Right renal pelvis (tissue), 4 donors: Measurements from ENCODE around the gene DCLRE1B. TPM values are rescaled to one million over a fixed set of nuclear protein-coding genes. Genes with fewer than 3 reads are reported as not detected.

Experiments
- DNase-seq, 4 donors: peaks; one replicate each; pipeline ENCODE4 v3.0.0-alpha.2; 2013; ENCODE audit warnings: low read depth in 4 of 4, low spot score in 3 of 4, missing footprints in 1 of 4
- polyA plus RNA-seq, 4 donors: library from polyadenylated mRNA; unstranded; fragments of 120-200 nt; gene quantifications; one replicate each; pipeline ENCODE4 v1.2.1, GENCODE V29; 2013; ENCODE audit not compliant: insufficient read length in 4 of 4

The DCLRE1B gene
- polyA plus RNA-seq, 4 donors, result 10.2 to 12.7 (median 11.1) TPM

DNA sequence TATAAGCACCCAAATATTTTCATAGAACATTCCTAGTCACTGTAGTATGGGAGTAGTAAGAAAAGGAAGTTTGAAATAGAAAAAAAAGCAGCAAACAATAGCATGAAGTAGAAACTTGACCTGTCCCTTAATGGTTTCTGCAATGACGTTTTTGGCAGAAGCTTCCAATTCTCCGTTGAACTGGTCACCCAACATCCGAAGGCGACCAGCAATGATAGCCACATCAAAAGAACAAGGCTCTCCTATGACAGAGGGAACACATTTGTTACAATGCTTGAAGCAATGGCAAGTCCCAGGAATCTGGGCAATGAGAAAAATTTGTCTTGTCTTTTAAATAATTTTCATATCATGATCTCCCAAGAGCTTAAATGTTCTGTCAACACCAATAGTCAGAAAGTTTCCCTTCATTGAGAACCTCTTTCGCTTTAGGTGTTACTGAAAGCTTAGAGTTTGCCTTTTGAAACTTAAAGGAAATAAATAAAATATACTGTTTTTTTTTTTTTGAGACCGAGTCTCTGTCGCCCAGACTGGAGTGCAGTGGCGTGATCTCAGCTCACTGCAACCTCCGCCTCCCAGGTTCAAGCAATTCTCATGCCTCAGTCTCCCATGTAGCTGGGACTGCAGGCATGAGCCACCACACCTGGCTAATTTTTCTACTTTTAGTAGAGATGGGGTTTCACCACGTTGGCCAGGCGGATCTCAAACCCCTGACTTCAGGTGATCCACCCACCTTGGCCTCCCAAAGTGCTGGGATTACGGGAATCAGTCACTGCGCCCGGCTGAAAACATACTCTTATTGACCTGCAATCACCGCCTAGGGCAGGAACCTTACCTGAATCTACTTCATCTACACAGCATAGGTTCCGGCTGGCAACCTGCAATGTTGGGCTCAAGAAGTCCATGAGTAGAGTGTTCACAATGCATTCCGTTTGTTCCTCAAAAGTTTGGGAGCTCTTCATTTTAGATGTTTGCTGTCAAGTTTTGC, 18.4 kb upstream of the DCLRE1B start:
- DNase-seq, result no peak

DNA sequence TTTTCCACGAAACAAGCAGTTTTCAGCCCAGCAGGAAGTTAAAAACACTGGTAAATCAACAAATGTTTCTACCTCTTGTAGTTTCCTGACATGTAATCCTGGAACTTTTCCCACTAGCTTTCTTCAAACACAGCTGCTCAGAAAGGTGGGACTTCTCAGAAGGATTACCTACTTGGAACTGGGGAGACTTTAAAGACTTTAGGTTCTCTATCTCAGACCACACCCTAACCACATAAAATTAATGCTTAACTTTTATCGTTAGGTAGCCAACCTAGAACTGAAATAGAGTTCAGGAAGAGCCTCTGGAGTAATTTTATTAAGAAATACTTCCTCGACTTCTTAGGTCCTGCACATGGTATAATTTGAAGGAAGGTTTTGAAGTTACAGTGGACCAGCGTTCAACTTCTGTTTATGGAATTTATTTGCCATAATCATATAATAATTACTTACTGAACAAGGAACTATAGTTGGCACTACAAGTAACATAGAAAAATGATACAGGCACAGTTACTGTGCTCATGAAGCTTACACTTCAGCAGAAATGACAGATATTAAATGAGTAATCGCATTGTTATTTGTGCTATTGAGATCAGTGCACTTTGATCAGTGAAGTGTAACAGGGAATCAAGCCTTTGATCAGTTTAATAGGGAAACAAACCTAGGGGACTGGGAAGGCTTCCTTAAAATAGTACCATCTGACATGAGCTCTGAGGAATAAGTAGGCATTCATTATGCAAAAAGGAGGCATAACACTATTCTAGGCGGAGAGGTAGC, 17.5 kb upstream of the DCLRE1B start, which contains the start of gene BCL2L15:
Gene BCL2L15 (minus strand): TSS at position 180 of the 774 bp plus-strand sequence. CDS start 206 bp downstream, outside the sequence.
- DNase-seq, result no peak

DNA sequence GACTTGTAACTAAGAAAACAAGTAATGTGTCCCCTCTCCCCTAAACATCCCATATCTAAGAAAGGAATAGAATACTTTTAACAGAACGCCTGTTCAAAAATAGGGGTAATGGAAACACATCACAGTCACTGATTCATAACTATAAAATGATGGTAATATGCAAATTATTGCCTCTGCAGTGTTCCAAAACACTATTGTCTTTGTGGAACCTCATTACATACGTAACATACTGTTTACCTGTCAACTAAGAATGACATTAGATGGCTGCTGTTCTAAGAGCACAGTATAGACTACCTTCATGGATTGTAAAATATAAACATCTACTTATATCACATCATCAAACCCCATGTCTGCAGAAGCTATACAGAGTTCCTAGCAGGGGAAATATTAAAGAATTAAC, 14.3 kb upstream of the DCLRE1B start:
- no peak for DNase-seq

DNA sequence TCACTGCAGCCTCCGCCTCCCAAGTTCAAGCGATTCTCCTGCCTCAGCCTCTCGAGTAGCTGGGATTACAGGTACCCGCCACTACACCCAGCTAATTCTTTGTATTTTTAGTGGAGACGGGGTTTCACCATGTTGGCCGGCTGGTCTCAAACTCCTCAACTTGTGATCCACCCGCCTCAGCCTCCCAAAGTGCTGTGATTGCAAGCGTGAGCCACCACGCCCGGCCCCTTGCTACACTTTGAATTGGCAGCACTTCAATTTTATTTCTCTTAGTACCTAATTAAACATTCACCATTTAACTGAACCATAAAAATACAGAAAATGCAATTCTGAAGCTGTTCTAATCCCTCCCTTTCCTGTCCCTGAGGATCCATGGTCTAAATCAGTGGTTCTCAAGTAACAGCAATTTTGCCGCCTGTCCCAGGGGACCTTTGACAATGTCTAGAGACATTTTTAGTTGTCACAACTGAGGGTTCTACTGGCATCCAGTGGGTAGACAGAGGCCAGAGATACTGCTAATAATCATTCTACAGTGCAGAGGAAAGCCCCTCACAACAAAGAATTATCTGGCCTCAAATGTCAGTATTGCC, 13.4 kb upstream of the DCLRE1B start:
- no peak for DNase-seq

DNA sequence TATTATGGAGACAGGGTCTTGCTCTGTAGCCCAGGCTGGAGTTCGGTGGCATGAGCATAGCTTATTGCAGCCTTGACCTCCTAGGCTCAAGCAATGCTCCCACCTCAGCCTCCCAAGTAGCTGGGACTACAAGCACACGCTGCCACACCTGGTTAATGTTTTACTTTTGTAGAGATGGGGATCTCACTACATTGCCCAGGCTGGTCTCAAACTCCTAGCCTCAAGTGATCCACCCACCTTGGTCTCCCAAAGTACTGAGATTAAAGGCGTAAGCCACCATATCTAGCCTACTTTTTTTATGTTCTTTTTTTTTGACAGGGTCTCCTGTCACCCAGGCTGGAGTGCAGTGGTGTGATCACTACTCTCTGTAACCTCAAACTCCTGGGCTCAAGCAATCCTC, 11.9 kb upstream of the DCLRE1B start:
- no peak for DNase-seq

DNA sequence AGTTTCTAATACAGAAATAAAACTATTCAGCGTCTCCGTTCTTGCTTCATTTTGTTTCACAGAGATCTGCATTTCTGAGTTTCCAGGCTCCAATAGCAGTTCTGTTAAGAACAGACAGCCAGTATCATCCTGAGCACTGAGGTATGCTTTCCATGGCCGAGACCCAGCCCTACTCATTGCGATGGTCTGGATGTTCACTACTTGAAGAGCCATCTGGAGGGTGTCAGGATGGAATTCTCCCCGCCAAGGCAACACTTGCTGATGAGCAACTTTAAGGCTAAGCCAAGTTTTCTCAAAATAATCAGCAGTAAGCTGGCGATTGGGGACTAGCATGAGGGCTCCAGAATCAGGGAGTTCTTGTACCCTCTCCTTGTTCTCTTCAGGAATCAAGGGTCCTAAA, 10.0 kb upstream of the DCLRE1B start:
- DNase-seq, result no peak

DNA sequence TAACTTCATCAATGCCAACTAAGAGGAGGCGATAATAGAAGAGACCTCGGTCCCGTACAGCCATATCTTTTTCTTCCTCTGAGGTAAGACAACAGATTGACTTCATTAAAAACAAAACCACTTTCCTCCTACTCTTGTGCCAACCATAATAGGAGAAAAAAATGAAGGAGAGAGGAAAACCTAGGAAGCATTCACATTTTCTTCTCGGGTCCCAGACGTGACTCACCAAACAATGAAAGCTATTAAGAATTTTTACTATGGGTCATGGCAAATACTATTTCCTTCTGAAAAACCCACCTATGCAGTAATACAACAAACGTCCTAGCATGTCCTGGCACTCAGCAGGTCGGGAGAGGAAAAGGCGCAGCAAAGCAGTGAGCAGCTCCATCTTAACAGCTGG, 9.2 kb upstream of the DCLRE1B start:
- DNase-seq, result no peak

DNA sequence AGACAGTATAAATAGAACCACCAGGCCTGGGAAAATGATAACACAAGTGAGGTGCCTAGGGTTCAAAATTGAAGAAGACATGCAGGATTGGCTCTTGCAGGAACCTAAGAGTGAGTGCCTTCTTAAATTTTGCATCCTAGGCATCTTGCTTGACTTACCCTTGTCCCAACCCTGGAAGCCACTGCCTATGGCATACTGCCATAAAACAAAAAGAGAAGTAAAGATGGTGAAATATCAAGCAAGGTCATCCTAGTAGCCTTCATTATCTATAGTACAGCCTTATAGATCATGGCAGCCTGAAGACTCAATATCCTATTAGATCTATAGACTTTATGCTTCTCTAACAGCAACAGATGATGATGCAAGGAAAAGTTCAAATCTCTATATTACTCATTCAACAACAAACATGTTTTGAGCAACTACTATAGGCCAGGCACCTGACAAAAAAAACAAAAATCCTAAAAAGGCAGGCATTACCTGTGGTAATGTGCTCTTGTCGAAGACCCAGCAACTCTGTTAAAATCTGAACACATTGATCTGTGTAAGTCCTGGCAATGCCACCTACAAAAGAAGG, 6.8 kb upstream of the DCLRE1B start:
- no peak for DNase-seq

DNA sequence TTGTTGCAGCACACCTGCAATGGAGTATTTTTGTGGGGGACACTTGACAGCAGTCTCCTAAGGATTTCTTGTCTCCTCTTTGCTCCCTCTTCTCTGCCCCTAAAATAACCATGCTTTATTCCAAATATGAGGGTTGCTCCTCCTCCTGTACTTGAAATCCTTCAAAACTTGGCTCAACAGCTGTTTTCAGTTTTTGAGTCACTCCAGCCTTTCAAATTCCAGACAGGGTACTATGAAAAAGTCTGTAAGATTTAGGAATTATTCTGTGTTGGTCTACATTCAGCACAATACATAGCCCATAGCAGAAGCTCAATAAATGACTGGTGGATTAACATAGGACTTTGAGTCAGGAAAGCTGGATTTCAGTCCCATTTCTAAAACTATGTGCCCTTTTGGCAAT, 6.0 kb upstream of the DCLRE1B start:
- DNase-seq, result no peak

DNA sequence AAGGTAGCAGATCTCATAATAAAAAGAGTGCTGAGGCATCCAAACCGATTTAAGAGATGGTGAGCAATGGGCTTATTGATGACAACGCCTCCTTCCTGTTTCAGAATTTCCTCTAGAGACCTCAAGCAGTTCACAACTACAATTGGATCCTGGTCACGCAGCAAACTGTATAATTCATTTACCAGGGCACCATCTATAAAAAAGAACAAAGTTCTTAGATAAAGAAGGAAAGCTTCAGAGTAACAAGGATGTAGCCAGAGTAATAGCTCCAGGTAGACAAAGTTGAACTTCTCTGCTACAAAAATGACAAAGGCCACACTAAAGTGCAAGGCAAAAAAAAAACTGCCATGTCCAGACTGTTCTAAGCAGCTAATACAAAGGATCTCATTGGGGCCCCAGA, 3.9 kb upstream of the DCLRE1B start:
- no peak for DNase-seq

DNA sequence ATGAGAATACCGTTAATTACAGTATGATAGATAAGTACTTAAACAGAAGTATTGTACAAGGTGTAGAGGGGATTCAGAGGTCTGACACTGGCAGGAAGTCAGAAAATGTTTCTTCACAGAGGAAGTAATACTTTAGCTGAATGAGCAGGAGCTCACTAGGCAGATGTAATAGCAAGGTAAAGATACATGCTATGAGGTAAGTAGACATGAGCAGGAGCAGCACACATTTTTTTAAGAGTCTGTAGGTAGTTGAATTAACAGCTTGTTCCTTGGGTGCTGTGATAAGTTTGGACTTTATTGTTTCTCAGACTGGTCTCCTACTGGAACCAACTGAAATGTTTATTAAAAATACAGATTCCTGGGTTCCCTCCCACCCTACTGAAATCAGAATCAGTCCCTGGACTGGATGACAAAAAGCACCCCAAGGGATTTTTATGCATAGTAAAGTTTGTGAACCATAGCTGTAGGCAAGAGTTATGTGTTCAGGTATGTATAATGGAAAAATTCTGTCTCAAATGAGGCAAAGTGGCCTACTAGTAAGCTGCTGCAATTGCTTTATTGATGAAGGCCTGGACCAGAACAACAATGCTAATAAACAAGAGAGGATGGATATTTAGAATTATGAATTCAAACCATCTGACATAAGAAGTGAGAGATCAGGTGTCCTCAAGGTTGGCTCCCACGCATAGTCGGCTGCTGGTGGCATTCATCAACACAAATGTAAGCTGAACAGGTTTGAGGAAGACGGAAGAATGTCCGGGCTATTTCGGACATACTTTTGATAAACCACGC, 1.4 kb upstream of the DCLRE1B start:
- no peak for DNase-seq

DNA sequence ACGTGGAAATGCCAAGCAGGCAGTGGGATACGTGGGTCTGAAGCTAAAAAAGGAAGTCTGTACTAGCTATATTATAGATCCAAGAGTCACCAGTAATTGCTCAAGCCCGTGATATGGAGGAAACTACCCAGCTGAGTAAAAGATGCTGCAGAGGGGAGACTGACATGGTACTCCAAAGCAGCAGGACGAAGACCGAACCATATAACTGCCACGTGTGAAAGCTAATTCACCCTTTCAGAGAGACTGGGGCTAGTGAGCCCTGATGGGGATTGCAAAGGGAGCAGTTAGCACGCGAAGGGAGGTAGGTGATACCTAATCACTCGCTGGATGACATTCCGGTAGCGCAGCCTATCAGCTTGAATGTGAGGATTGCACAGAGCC, 843 bp upstream of the DCLRE1B start:
- no peak for DNase-seq

DNA sequence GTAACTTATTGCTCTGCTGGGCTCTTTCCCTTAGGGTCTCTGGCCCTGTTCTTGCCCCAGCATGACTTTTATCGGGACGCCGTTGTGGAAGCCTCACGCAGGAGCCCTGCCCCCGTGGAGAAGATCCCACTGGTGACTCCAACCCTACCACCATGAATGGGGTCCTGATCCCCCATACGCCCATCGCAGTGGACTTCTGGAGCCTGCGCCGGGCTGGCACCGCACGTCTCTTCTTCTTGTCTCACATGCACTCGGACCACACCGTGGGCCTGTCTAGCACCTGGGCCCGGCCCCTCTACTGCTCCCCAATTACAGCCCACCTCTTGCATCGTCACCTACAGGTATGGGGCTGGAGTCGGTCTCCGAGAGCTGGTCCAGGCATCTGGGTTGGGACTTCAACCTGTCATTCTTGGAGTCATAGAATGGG, 322 bp downstream of the DCLRE1B start:
- peak in 1 of 4 donors; percentile 25 for DNase-seq

DNA sequence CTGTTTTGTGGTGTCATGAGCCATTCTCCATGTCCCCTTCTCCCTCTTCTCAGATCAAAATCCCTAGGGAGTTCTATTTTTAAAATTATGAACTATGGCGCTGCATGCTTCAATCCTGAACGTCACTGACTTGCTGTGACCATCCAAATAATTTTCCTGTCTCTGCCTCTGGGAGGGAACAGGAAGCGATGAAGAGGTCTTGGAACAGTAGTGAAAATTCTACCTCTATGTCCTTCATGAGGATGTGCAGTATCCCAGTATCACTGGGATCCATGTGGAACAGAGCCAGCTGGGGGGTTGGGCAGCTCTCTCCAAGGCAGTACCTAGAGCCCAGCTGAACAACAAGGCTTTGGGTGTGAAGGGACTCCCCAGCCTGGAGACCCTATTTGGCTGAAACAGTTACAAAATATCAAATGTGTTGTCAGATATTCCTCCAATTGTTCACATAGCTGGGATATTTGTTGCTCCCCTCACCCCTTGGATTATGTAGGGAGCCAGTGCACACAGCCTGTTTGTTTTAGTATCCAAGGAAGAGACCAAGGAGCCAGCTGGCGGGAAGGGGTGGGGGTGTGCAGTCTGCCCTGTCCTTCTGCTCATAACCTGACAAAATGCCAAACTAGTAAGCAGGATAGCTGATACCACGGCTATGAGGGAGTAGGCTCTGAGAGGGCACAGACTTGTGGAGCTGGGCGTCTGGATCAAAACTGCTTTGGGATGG, 7.6 kb downstream of the DCLRE1B start:
- DNase-seq, result no peak

DNA sequence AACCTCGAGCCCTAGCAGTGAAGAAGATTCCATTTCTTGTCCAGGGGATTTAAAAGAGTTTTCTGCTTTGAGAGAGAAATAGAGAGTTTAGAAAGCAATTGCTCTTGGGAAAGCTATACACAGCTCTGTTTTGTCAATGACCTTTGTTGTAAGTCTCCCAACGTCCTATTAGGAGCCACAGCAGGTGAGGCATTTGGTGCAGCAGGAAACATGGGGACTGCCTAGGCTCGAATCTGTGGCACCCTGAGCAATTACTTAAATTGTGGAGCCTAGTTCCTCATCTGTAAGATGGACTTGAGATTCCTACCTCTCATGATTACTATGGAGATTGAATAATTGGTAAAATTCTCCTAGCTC, 8.2 kb downstream of the DCLRE1B start:
- DNase-seq, result no peak

DNA sequence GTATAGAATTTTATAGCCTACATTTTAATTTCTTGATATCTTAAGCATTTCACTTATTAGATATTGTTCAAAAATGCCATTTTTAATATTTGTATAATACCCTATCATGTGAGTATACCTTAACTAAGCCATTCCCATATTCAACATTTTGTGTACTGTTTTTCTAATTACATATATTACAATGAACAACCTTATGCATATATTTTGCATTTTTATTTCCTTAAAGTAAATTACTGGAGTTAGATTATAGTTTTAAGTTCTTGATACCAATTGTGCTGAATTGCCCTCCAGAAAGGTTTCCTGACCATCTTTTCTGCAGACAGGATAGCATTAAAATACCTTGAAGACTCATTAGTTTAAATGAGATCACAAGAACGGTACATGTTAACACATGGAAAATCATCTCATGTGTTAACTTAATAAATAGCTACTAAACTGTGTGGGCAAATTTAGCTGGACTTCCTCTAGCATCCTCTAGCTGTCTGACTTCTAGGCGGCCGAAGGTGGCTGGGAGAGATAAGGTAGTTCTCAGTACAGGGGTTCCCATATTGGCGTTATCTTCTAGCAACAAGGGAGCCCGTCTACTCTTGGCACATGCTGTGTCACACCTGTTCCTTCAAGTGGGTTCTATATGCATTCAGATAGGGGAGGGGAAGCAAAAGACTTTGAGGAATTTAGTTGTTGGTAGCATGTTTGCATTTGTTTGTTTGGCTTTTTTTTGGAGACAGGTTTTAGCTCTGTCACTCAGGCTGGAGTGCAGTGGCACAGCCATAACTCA, 8.9 kb downstream of the DCLRE1B start:
- no peak for DNase-seq

DNA sequence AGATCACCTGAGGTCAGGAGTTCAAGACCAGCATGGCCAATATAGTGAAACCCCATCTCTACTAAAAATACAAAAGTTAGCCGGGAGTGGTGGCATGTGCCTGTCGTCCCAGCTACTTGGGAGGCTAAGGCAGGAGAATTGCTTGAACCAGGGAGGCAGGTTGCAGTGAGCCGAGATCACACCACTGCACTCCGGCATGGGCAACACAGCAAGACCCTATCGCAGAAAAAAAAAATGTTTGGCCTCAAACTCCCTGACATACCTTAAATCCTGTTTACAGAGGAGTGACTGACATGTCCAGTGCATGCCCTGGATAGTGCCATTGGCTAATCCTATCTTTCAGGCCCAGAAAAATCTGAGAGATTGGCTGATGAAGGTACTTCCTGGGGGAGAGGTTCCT, 11.8 kb downstream of the DCLRE1B start:
- DNase-seq, result no peak

DNA sequence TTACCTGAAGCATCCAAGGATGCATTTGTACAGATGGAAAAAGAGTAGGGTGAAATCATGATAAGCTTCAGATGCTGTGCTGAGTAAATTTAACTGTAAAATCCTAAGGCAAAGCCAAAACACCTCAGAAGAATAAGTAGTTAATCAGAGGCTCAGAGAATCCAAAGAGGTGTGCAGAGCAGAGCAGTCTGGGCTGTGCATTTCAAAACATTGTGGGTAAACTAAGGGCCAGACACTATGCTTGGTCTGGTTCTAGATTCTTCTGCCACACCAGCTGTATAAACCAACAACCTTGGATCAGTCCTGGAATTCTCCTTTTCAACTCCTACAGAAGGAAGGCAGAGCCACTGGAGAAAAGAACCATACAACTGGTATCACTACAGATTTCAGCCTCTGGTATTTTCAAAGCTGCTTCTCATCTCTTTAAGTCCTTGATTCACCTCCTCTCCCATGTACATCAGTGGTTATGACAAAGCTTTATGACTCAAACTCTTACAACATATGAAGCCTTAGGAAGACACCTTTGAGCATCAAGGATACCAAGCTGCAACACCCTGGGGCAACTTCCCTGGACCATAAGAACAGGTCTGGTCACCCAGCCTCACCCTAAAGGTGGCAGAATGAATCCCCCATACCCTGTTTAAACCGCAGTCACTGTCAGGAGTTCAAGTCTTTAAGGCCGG, 12.4 kb downstream of the DCLRE1B start:
- no peak for DNase-seq
